ENCODE results near the gene LYPLAL1.

DNA sequence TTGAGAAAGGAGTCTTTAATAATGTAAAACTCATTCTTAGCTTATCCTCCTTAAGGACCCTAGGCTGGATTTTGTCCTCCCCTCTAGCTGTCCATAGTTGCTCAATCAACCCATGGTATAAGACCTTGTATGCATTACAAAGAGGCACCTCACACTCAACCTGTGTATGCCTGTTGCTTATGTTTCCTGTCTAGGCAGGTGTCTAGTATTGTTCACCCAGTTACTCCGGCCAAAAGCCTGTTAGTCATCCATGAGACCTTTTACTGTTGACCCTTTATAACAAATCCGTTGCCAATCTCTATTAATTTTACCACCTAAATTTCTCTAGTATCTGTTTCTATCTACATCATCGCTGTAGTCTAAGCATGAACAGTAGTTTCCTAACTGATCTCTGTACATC is 3.7 kb downstream of the LYPLAL1 start:
- TF ChIP-seq, protein P1, sequence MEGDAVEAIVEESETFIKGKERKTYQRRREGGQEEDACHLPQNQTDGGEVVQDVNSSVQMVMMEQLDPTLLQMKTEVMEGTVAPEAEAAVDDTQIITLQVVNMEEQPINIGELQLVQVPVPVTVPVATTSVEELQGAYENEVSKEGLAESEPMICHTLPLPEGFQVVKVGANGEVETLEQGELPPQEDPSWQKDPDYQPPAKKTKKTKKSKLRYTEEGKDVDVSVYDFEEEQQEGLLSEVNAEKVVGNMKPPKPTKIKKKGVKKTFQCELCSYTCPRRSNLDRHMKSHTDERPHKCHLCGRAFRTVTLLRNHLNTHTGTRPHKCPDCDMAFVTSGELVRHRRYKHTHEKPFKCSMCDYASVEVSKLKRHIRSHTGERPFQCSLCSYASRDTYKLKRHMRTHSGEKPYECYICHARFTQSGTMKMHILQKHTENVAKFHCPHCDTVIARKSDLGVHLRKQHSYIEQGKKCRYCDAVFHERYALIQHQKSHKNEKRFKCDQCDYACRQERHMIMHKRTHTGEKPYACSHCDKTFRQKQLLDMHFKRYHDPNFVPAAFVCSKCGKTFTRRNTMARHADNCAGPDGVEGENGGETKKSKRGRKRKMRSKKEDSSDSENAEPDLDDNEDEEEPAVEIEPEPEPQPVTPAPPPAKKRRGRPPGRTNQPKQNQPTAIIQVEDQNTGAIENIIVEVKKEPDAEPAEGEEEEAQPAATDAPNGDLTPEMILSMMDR (IDR thresholded peaks at IDR 0.05) = no peak
- TF ChIP-seq POLR2A (IDR thresholded peaks at IDR 0.05) = no peak
